Measurements from ENCODE around the gene EMID1.

EMID1 gene

GRCh38 chr22:29195964-29196666 is 9.6 kb upstream of the EMID1 start:
- H3K9ac ChIP-seq (ENCODE audit: low read depth, low read length), result no peak overlapping the region
- H3K4me1 ChIP-seq (ENCODE audit: insufficient read depth, low read length), result no peaks in the 10 kb centered on the region
- no peak overlapping the region for H3K27ac ChIP-seq (ENCODE audit: low read depth, low read length)
- H3K36me3 ChIP-seq (ENCODE audit: insufficient read depth, low read length), result no peaks in the 10 kb centered on the region
- H3K27me3 ChIP-seq (ENCODE audit: insufficient read depth, low read length), result no peaks in the 10 kb centered on the region
- WGBS, result 80% methylated on average over 10 of the region's 10 CpGs
- H3K9me3 ChIP-seq (ENCODE audit: insufficient read depth, low read depth, low read length), result no peaks in the 10 kb centered on the region
- H3K4me3 ChIP-seq (ENCODE audit: low read length), result no peak overlapping the region

GRCh38 chr22:29197096-29197495 is 8.6 kb upstream of the EMID1 start:
- Histone ChIP-seq H3K4me1 (ENCODE audit: insufficient read depth, low read length) (no peaks in the 10 kb centered on the region), H3K9me3 (ENCODE audit: insufficient read depth, low read depth, low read length) (no peaks in the 10 kb centered on the region), H3K27ac (ENCODE audit: low read depth, low read length) (no peak overlapping the region), H3K4me3 (ENCODE audit: low read length) (no peak overlapping the region), H3K9ac (ENCODE audit: low read depth, low read length) (no peak overlapping the region), H3K27me3 (ENCODE audit: insufficient read depth, low read length) (no peaks in the 10 kb centered on the region), H3K36me3 (ENCODE audit: insufficient read depth, low read length) (no peaks in the 10 kb centered on the region)
- WGBS, result no CpG with 5 or more reads among the region's 3 CpGs

DNA sequence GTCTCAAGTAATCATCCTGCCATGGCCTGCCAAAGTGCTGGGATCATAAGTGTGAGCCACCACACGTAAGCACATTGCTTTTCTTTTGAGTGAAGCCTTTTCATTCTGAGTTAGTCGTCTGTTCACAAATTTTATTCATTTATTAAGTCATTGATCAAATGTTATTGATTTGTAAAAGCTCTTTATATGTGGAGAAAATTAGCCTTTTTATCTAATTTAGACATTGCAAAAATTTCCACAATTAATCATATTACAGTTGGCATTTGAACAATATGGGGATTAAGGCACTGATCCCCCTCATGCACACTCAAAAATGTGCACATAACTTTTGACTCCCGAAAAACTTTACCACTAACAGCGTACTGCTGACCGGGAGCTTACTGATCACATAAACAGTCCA is 7.5 kb upstream of the EMID1 start:
- Histone ChIP-seq H3K9me3 (ENCODE audit: insufficient read depth, low read depth, low read length) (no peaks in the 10 kb centered on the region), H3K36me3 (ENCODE audit: insufficient read depth, low read length) (no peaks in the 10 kb centered on the region), H3K4me3 (ENCODE audit: low read length) (no peak overlapping the region), H3K4me1 (ENCODE audit: insufficient read depth, low read length) (no peaks in the 10 kb centered on the region), H3K27ac (ENCODE audit: low read depth, low read length) (no peak overlapping the region), H3K9ac (ENCODE audit: low read depth, low read length) (no peak overlapping the region), H3K27me3 (ENCODE audit: insufficient read depth, low read length) (no peaks in the 10 kb centered on the region)
- 96% methylated on average over 5 of the region's 5 CpGs for WGBS

DNA sequence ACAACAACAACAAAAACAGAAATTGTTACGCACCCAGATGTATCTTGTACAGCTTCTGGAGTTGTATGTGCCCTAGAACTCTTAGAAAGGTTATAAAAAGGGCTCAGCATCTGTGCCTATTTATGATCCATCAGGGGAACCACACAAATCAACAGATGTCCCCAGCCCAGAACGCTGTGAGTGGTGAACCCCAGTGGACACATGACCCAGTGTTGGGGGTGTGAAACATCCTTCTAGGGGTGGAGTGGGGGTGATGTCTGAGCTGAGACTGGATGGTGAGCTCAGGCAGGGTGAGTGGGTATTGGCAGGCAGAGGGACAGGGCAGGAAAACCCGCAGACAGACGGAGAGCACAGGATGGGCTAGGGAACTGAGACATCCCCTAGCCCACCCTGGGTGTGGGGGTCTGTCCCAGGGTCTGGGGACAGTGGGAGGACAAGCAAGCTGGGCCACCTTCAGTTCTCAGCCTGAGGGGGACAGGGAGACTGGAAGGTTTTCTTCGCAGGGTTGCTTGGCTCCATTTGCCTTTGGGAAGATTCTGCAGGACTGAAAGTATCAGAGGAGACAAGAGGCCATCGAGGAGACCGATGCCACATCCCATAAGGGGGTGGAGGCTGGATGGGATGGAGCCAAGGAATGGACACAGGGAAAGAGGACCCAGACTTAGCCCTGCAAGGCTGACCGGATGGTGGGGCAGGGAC is 5.8 kb upstream of the EMID1 start:
- Histone ChIP-seq H3K4me3 (ENCODE audit: low read length) (no peak overlapping the region), H3K27ac (ENCODE audit: low read depth, low read length) (no peak overlapping the region), H3K27me3 (ENCODE audit: insufficient read depth, low read length) (no peaks in the 10 kb centered on the region; the same call in 1 of the 2 replicates), H3K4me1 (ENCODE audit: insufficient read depth, low read length) (0 out of 2 replicates have a peak, but pooled peaks cover 5% of the 10 kb centered on the region), H3K9me3 (ENCODE audit: insufficient read depth, low read depth, low read length) (no peaks in the 10 kb centered on the region), H3K9ac (ENCODE audit: low read depth, low read length) (no peak overlapping the region), H3K36me3 (ENCODE audit: insufficient read depth, low read length) (no peaks in the 10 kb centered on the region)
- 85% methylated on average over 8 of the region's 8 CpGs for WGBS

- H3K4me1 ChIP-seq (ENCODE audit: insufficient read depth, low read length), result 0 out of 2 replicates have a peak, but pooled peaks cover 5% of the 10 kb centered on the region
- WGBS, result 88% methylated on average over 7 of the region's 7 CpGs
- no peaks in the 10 kb centered on the region for H3K9me3 ChIP-seq (ENCODE audit: insufficient read depth, low read depth, low read length)
- peaks cover 3% of the 10 kb centered on the region for H3K27me3 ChIP-seq (ENCODE audit: insufficient read depth, low read length)
- H3K27ac ChIP-seq (ENCODE audit: low read depth, low read length), result no peak overlapping the region
- H3K4me3 ChIP-seq (ENCODE audit: low read length), result no peak overlapping the region
- H3K9ac ChIP-seq (ENCODE audit: low read depth, low read length), result no peak overlapping the region
- no peaks in the 10 kb centered on the region for H3K36me3 ChIP-seq (ENCODE audit: insufficient read depth, low read length)
Observed at GRCh38 chr22:29200901-29201300, 4.8 kb upstream of the EMID1 start.

DNA sequence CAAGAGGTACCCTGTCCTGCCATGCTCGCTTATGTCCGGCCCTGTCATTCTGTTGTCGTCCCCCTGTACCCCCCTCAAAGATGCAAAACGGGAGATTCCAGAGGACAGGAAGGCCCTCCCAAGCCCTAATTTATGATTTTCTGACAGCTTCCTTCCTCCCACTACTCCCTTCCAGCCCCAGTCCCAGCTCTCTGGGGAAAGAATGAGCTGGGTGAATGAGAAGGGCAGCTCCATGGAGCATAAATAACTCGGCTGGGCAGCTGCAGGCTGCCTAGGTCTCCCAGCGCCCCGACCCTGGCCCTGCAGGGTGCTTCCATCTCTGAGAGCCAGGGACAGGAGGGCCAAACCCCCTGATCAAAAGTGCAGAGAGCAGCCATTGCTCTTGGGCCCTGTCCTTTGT is 3.9 kb upstream of the EMID1 start:
- Histone ChIP-seq H3K4me3 (ENCODE audit: low read length) (no peak overlapping the region), H3K27ac (ENCODE audit: low read depth, low read length) (no peak overlapping the region), H3K27me3 (ENCODE audit: insufficient read depth, low read length) (peaks cover 5% of the 10 kb centered on the region), H3K9ac (ENCODE audit: low read depth, low read length) (no peak overlapping the region), H3K36me3 (ENCODE audit: insufficient read depth, low read length) (no peaks in the 10 kb centered on the region), H3K9me3 (ENCODE audit: insufficient read depth, low read depth, low read length) (no peaks in the 10 kb centered on the region), H3K4me1 (ENCODE audit: insufficient read depth, low read length) (peaks cover 11% of the 10 kb centered on the region)
- 89% methylated on average over 7 of the region's 7 CpGs for WGBS

- no peak overlapping the region for H3K27ac ChIP-seq (ENCODE audit: low read depth, low read length)
- H3K27me3 ChIP-seq (ENCODE audit: insufficient read depth, low read length), result peaks cover 5% of the 10 kb centered on the region
- H3K4me1 ChIP-seq (ENCODE audit: insufficient read depth, low read length), result peaks cover 17% of the 10 kb centered on the region
- H3K36me3 ChIP-seq (ENCODE audit: insufficient read depth, low read length), result no peaks in the 10 kb centered on the region
- H3K9ac ChIP-seq (ENCODE audit: low read depth, low read length), result no peak overlapping the region
- no peak overlapping the region for H3K4me3 ChIP-seq (ENCODE audit: low read length)
- no peaks in the 10 kb centered on the region for H3K9me3 ChIP-seq (ENCODE audit: insufficient read depth, low read depth, low read length)
- 59% methylated on average over 24 of the region's 24 CpGs for WGBS
Observed at GRCh38 chr22:29202212-29203192, 3.2 kb upstream of the EMID1 start.

GRCh38 chr22:29203488-29204454 is 1.9 kb upstream of the EMID1 start:
- peaks cover 5% of the 10 kb centered on the region for H3K27me3 ChIP-seq (ENCODE audit: insufficient read depth, low read length)
- no peak overlapping the region for H3K27ac ChIP-seq (ENCODE audit: low read depth, low read length)
- peaks cover 17% of the 10 kb centered on the region for H3K4me1 ChIP-seq (ENCODE audit: insufficient read depth, low read length)
- WGBS, result 77% methylated on average over 9 of the region's 9 CpGs
- no peak overlapping the region for H3K9ac ChIP-seq (ENCODE audit: low read depth, low read length)
- no peaks in the 10 kb centered on the region for H3K36me3 ChIP-seq (ENCODE audit: insufficient read depth, low read length)
- no peaks in the 10 kb centered on the region for H3K9me3 ChIP-seq (ENCODE audit: insufficient read depth, low read depth, low read length)
- H3K4me3 ChIP-seq (ENCODE audit: low read length), result no peak overlapping the region

DNA sequence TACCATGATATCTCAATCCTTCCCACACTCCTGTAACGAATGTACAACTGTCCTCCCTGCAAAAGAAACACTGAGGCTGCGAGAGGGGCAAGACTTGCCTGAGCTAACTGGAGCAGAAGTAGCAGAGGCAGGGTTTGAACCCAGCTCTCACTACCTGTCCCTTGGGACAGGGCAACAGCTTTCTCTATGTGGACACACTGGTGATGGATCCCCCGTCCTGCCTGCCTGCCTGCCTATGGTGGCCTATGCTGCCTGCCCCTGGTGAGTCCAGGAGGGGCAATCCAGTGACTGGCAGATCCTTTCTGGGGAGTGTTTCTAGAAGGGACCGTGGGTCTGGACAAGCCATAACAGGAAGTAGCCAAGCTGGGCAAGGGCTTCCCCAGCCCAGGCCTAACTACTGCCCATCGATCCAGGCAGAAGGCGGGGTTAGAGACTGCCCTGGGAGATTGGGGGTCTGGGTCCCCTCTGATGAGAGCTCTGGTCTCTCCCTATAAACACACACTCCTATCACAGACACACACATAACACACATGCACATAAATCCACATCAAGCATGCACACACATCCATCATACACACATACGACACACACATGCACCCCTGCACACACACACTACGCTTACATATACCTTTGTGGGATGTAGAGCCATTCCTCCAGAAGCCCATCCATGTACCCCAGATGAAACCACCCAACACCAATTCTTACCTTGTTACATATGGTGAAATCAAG is 1.1 kb upstream of the EMID1 start:
- Histone ChIP-seq H3K4me3 (ENCODE audit: low read length) (no peak overlapping the region), H3K4me1 (ENCODE audit: insufficient read depth, low read length) (peaks cover 17% of the 10 kb centered on the region), H3K27me3 (ENCODE audit: insufficient read depth, low read length) (peaks cover 5% of the 10 kb centered on the region), H3K9me3 (ENCODE audit: insufficient read depth, low read depth, low read length) (no peaks in the 10 kb centered on the region), H3K36me3 (ENCODE audit: insufficient read depth, low read length) (no peaks in the 10 kb centered on the region), H3K9ac (ENCODE audit: low read depth, low read length) (no peak overlapping the region), H3K27ac (ENCODE audit: low read depth, low read length) (no peak overlapping the region)
- WGBS, result 92% methylated on average over 8 of the region's 8 CpGs

- H3K36me3 ChIP-seq (ENCODE audit: insufficient read depth, low read length), result no peaks in the 10 kb centered on the region
- H3K9ac ChIP-seq (ENCODE audit: low read depth, low read length), result no peak overlapping the region
- WGBS, result 67% methylated on average over 11 of the region's 11 CpGs
- peak overlapping the region; percentile 82 for H3K4me3 ChIP-seq (ENCODE audit: low read length)
- no peaks in the 10 kb centered on the region for H3K9me3 ChIP-seq (ENCODE audit: insufficient read depth, low read depth, low read length)
- H3K27ac ChIP-seq (ENCODE audit: low read depth, low read length), result no peak overlapping the region
- peaks cover 17% of the 10 kb centered on the region for H3K4me1 ChIP-seq (ENCODE audit: insufficient read depth, low read length)
- peaks cover 5% of the 10 kb centered on the region for H3K27me3 ChIP-seq (ENCODE audit: insufficient read depth, low read length)
Observed at GRCh38 chr22:29205252-29205593, 473 bp upstream of the EMID1 start.

All from HUES64 (cell line).